ENCODE measurements around the gene PXMP2.

The PXMP2 gene

DNA sequence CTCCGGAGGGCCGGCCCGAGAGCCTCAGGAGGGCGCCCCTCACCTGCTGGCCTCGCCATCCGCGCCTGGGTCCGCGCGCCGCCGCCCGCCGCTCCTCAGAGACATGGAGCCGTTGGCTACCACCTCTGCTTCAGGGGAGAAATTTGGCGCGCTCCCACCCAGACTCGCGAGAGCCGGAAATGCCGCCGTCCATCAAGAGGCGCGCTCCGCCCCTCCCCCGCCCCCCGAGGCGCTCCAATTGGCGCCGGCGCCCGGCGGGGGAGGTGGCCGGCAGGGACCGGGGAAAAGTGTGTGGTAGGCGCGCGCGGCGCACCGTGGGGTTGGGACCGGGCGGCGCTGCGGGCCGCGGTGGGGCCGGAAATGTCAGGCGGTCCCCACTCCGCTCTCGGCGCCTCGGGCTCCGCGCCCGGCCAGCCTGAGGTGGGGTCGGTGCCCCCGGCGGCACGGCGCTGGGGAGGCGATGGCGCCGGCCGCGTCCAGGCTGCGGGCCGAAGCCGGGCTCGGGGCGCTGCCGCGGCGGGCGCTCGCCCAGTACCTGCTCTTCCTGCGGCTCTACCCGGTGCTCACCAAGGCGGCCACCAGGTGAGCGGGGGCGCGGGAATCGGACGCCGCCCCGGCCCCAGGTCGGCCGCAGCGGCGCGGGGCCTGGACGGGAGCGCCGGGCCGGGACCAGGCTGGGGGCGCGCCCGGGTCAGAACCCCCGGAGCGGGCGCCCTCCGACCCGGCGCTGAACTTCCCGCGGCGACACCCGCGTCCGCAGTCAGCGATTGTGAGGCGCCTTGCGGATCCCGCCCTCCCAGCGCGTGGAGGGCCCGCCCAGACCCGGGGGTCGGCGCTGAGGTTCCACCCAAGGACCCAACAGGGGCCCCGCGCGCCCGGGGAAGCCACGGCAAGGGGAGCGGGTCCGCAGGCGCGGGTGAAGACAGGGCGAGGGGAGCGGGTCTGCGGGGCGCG, at the start of gene PXMP2, which contains the start of gene POLE:
Gene PXMP2 (plus strand): TSS at position 377 of the 954 bp plus-strand sequence. CDS start 84 bp downstream, at position 461.
Gene POLE (minus strand): TSS at position 132 of the 954 bp plus-strand sequence. CDS start 27 bp downstream, at position 105.
- Histone ChIP-seq H3K27me3 (ENCODE audit: insufficient read depth, low read depth) (no peaks in the 10 kb centered on the region), H3K36me3 (ENCODE audit: insufficient read depth) (no peaks in the 10 kb centered on the region), H3K79me2 (ENCODE audit: insufficient read depth, low read depth) (peaks cover 23% of the 10 kb centered on the region), H2AFZ (ENCODE audit: low read depth) (peak within 1 kb of the TSS; percentile 18; the same call in 1 of the 2 replicates), H3K9ac (peak within 1 kb of the TSS; percentile 64; the same call in 1 of the 2 replicates), H3K4me1 (ENCODE audit: low read depth, poor library complexity, severe bottlenecking) (no peaks in the 10 kb centered on the region), H3K4me3 (IDR thresholded peaks at IDR 0.05; ENCODE audit: insufficient read depth, low read depth, low read length) (no peak within 1 kb of the TSS), H3K27ac (peak within 1 kb of the TSS; percentile 43; the same call in 1 of the 2 replicates), H3K4me2 (peak within 1 kb of the TSS; percentile 29; the same call in 1 of the 2 replicates), H4K20me1 (ENCODE audit: insufficient read depth) (no peaks in the 10 kb centered on the region)
- TF ChIP-seq, protein P1, sequence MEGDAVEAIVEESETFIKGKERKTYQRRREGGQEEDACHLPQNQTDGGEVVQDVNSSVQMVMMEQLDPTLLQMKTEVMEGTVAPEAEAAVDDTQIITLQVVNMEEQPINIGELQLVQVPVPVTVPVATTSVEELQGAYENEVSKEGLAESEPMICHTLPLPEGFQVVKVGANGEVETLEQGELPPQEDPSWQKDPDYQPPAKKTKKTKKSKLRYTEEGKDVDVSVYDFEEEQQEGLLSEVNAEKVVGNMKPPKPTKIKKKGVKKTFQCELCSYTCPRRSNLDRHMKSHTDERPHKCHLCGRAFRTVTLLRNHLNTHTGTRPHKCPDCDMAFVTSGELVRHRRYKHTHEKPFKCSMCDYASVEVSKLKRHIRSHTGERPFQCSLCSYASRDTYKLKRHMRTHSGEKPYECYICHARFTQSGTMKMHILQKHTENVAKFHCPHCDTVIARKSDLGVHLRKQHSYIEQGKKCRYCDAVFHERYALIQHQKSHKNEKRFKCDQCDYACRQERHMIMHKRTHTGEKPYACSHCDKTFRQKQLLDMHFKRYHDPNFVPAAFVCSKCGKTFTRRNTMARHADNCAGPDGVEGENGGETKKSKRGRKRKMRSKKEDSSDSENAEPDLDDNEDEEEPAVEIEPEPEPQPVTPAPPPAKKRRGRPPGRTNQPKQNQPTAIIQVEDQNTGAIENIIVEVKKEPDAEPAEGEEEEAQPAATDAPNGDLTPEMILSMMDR (conservative IDR thresholded peaks at IDR 0.05; ENCODE audit: low read depth, low read length), result no peak

DNA sequence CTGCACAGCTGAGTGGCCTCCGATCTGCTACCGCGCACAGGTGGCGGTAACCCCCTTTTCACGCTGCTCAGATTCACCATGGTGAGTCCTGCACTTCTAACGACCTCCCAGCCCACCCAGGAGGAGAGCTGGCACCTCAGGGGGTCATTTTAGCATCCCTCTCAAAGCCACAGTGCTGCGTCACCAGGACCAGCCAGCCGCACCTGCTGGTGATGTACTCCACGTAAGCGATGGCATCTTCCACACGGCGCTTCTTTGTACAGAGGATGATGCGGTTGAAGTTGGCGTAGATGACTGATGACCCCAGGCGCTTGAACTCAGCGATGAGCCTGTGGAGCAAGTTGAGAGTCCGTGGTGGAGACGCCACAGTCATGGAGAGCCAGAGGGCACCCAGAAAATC, 49.6 kb upstream of the PXMP2 start:
- no peak overlapping the region for H3K9ac ChIP-seq
- TF ChIP-seq, protein P1 (conservative IDR thresholded peaks at IDR 0.05; ENCODE audit: low read depth, low read length), result no peak
- no peak overlapping the region for H3K27ac ChIP-seq
- no peak overlapping the region for H2AFZ ChIP-seq (ENCODE audit: low read depth)
- no peak overlapping the region for H3K4me3 ChIP-seq (IDR thresholded peaks at IDR 0.05; ENCODE audit: insufficient read depth, low read depth, low read length)
- H4K20me1 ChIP-seq (ENCODE audit: insufficient read depth), result no peaks in the 10 kb centered on the region
- H3K27me3 ChIP-seq (ENCODE audit: insufficient read depth, low read depth), result no peaks in the 10 kb centered on the region
- no peaks in the 10 kb centered on the region for H3K79me2 ChIP-seq (ENCODE audit: insufficient read depth, low read depth)
- H3K4me1 ChIP-seq (ENCODE audit: low read depth, poor library complexity, severe bottlenecking), result no peaks in the 10 kb centered on the region
- no peak overlapping the region for H3K4me2 ChIP-seq
- no peaks in the 10 kb centered on the region; the same call in 1 of the 2 replicates for H3K36me3 ChIP-seq (ENCODE audit: insufficient read depth)

DNA sequence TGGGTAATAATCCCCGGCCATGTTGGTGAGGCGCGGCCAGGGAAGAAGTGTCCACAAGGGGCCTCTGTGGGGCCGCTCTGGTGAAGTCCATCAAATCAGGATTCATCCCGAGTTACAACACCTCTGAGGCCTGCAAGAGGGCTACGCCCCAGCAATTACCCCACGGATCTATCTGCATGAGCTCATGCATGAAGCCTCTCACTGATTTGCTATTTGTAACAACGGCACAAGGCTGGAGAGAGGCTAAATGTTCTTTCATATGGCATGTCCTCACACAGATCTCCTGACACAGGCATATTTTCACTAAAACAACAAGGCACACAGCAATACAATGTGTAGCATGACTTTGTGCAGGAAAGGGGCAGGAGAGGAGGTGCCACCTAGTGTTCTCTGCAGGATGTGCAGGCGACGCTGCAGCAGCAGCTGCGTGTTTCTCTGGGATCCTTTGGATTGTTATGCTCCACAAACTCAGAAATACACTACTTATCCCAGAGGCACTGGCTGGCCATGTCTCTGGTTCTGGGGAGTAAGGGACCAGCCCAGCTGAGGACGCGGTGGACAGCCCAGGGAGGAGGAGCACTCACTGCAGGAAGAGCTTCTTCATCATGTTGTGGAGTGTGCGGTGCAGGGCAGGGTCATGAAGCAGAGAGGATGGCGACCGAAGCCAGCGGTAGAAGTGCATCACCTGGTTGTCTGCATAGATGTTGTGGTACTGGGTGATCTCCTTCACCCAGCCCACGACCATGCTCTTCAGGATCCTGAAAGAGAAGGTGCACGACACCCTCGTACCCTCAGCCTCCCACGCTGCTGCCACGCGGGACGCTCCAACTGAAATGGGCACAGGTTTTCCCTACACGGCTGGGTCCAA, 48.6 kb upstream of the PXMP2 start:
- no peaks in the 10 kb centered on the region for H4K20me1 ChIP-seq (ENCODE audit: insufficient read depth)
- no peaks in the 10 kb centered on the region for H3K79me2 ChIP-seq (ENCODE audit: insufficient read depth, low read depth)
- H3K4me3 ChIP-seq (IDR thresholded peaks at IDR 0.05; ENCODE audit: insufficient read depth, low read depth, low read length), result no peak overlapping the region
- H3K9ac ChIP-seq, result no peak overlapping the region
- H2AFZ ChIP-seq (ENCODE audit: low read depth), result no peak overlapping the region
- no peaks in the 10 kb centered on the region for H3K4me1 ChIP-seq (ENCODE audit: low read depth, poor library complexity, severe bottlenecking)
- no peak overlapping the region for H3K27ac ChIP-seq
- no peaks in the 10 kb centered on the region; the same call in 1 of the 2 replicates for H3K36me3 ChIP-seq (ENCODE audit: insufficient read depth)
- no peaks in the 10 kb centered on the region for H3K27me3 ChIP-seq (ENCODE audit: insufficient read depth, low read depth)
- TF ChIP-seq, protein P1 (conservative IDR thresholded peaks at IDR 0.05; ENCODE audit: low read depth, low read length), result peak; percentile 59
- H3K4me2 ChIP-seq, result no peak overlapping the region

DNA sequence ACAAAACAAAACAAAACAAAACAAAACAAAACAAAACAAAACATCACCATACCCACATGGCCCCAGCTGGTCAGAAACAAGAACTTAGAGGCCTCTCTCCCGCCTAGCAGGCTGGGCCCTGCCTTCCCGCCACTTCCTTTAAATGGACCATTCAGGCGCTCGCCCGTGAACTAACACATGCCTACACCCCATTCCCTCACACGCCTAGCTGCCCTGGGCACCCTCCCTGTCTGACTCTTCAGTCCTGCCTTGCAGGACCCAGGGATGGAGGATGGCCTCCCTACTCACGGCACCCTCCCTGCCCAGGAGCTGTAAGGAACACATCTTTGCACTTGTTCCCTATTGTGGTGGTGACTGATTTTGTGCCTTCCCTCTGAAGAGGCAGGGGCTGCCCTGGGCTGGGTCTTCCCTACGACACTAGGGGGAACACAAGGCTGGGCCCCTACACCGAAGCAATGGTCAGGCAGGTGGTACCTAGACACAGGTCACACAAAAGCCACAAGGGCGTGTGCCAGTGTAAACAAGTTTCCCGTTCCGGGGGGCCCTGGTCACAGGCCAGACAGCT, 47.3 kb upstream of the PXMP2 start:
- no peak overlapping the region for H2AFZ ChIP-seq (ENCODE audit: low read depth)
- H3K4me1 ChIP-seq (ENCODE audit: low read depth, poor library complexity, severe bottlenecking), result no peaks in the 10 kb centered on the region
- no peak overlapping the region for H3K27ac ChIP-seq
- no peak overlapping the region for H3K4me3 ChIP-seq (IDR thresholded peaks at IDR 0.05; ENCODE audit: insufficient read depth, low read depth, low read length)
- TF ChIP-seq, protein P1 (conservative IDR thresholded peaks at IDR 0.05; ENCODE audit: low read depth, low read length), result no peak
- no peak overlapping the region for H3K9ac ChIP-seq
- H3K27me3 ChIP-seq (ENCODE audit: insufficient read depth, low read depth), result no peaks in the 10 kb centered on the region
- no peaks in the 10 kb centered on the region for H3K79me2 ChIP-seq (ENCODE audit: insufficient read depth, low read depth)
- no peak overlapping the region for H3K4me2 ChIP-seq
- H3K36me3 ChIP-seq (ENCODE audit: insufficient read depth), result no peaks in the 10 kb centered on the region; the same call in 1 of the 2 replicates
- no peaks in the 10 kb centered on the region for H4K20me1 ChIP-seq (ENCODE audit: insufficient read depth)

All from KMS-11 (cell line).